Endothelial cell (in vitro differentiated cells): Measurements from ENCODE around the gene NDUFA5. TPM values are rescaled to one million over a fixed set of nuclear protein-coding genes. Genes with fewer than 3 reads are reported as not detected.

Experiments
- DNase-seq: peaks from one replicate; pipeline ENCODE4 v3.0.0; 2021; ENCODE audit warnings: low spot score
- H3K27ac Mint-ChIP-seq: one replicate; pipeline ENCODE4 v1.8.0; 2021; ENCODE audit warnings: mixed read lengths, inconsistent platforms; ENCODE audit not compliant: unreplicated experiment
- H3K27me3 Mint-ChIP-seq: one replicate; pipeline ENCODE4 v1.8.0; 2021; ENCODE audit warnings: mild to moderate bottlenecking, moderate library complexity, mixed read lengths, inconsistent platforms; ENCODE audit not compliant: unreplicated experiment
- H3K36me3 Mint-ChIP-seq: one replicate; pipeline ENCODE4 v1.8.0; 2021; ENCODE audit warnings: mild to moderate bottlenecking, low read depth, mixed read lengths, inconsistent platforms; ENCODE audit not compliant: unreplicated experiment
- H3K4me1 Mint-ChIP-seq: one replicate; pipeline ENCODE4 v1.8.0; 2021; ENCODE audit warnings: mild to moderate bottlenecking, mixed read lengths, inconsistent platforms; ENCODE audit not compliant: unreplicated experiment
- H3K4me3 Mint-ChIP-seq: one replicate; pipeline ENCODE4 v1.8.0; 2021; ENCODE audit warnings: mild to moderate bottlenecking, mixed read lengths, inconsistent platforms; ENCODE audit not compliant: unreplicated experiment
- H3K9me3 Mint-ChIP-seq: one replicate; pipeline ENCODE4 v1.8.0; 2021; ENCODE audit warnings: mixed read lengths, inconsistent platforms; ENCODE audit not compliant: unreplicated experiment
- total RNA-seq: library from RNA; stranded (reverse); fragmentation: NEBNext Ultra II Directional; extraction: Animal tissue kit (Norgen Biotek cat#: 25700); gene quantifications from one replicate; pipeline ENCODE4 v1.2.1, GENCODE V29; 2021; ENCODE audit not compliant: unreplicated experiment
- TF ChIP-seq, protein P1 (sequence below): fragments of 200-600 bp; sonication (generic); IDR thresholded peaks from one replicate; pipeline ENCODE4 v1.5.0; 2021; ENCODE audit warnings: antibody characterized with exemption; ENCODE audit not compliant: unreplicated experiment

The NDUFA5 gene
- total RNA-seq, 1 donor from 2014 or later = 45.8 TPM

DNA sequence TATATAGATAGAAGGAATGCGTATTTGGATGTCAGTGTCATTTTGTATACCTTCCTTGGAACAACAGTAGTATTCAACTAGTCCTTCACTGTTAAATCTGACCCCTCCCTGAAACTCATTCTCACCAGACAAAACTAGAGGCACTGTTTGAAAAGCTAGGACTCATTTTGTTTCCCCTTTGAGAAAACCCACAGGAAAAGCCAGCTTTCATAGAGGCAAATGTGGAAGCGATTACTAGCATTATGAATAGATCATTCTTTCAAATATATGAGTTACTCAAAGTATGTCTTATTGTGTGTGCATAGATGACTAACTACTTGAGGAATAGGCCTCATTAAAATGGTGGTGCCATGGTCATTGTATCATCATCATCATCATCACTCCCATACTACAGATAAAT is 42.1 kb upstream of the NDUFA5 start:
- Mint-ChIP-seq H3K36me3 (peaks cover 3% of the 10 kb centered on the region), H3K9me3 (no peaks in the 10 kb centered on the region), H3K27ac (no peak overlapping the region), H3K27me3 (no peaks in the 10 kb centered on the region), H3K4me3 (no peak overlapping the region), H3K4me1 (peaks cover 6% of the 10 kb centered on the region)
- TF ChIP-seq, protein P1, sequence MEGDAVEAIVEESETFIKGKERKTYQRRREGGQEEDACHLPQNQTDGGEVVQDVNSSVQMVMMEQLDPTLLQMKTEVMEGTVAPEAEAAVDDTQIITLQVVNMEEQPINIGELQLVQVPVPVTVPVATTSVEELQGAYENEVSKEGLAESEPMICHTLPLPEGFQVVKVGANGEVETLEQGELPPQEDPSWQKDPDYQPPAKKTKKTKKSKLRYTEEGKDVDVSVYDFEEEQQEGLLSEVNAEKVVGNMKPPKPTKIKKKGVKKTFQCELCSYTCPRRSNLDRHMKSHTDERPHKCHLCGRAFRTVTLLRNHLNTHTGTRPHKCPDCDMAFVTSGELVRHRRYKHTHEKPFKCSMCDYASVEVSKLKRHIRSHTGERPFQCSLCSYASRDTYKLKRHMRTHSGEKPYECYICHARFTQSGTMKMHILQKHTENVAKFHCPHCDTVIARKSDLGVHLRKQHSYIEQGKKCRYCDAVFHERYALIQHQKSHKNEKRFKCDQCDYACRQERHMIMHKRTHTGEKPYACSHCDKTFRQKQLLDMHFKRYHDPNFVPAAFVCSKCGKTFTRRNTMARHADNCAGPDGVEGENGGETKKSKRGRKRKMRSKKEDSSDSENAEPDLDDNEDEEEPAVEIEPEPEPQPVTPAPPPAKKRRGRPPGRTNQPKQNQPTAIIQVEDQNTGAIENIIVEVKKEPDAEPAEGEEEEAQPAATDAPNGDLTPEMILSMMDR = no peak
- no peak for DNase-seq

DNA sequence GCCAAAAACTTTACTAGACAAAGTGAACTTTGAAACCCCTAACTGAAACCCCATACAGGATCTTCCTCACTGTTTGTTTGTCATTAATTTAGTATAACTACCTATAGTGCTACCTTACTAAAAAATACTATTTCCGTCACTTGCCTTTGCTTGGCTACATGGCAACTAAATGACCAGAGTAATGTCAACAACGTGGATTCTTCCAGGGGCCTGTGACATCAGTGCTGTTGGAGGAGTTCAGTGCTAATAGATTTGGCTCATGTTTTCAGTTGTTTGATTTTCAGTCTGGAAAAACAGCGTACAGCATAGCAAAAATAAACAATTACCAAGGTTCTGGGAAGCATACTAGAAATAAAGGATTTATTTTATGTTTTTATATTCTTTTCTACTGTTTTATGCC is 41.0 kb upstream of the NDUFA5 start:
- Mint-ChIP-seq H3K9me3 (no peaks in the 10 kb centered on the region), H3K4me1 (peaks cover 6% of the 10 kb centered on the region), H3K27me3 (no peaks in the 10 kb centered on the region), H3K4me3 (no peak overlapping the region), H3K36me3 (peaks cover 3% of the 10 kb centered on the region), H3K27ac (no peak overlapping the region)
- TF ChIP-seq, protein P1 = no peak
- no peak for DNase-seq

DNA sequence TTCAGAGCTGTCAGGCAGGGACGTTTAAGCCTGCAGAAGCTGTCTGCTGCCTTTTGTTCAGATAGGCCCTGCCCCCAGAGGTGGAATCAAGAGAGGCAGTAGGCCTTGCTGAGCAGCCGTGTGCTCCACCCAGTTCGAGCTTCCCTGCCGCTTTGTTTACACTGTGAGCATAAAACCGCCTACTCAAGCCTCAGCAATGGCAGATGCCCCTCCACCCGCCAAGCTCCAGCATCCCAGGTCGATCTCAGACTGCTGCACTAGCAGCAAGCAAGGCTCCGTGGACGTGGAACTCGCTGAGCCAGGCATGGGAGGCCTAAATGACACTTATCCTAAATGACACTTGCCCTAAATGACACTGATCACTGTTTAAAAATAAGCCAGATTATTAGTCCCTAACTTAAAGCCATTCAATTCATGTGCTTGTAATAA is 37.2 kb upstream of the NDUFA5 start:
- peak; percentile 12 for DNase-seq
- no peak overlapping the region for H3K4me3 Mint-ChIP-seq

DNA sequence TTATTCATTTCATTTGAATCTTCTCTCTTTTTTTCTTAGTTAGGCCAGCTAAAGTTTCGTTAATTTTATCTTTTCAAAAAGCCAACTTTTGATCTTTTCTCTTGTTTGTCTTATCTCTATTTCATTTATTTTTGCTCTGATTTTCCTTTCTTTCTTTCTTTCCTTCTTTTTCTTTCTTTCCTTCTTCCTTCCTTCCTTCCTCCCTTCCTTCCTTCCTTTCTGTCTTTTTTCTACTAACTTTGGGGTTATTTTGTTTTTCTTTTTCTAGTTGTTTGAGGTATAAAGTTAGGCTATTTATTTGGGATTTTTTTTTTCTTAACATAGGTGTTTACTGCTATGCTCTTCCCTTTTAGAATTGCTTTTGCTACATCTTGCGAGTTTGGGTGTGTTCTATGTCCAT is 30.8 kb upstream of the NDUFA5 start:
- Mint-ChIP-seq H3K27ac (no peak overlapping the region), H3K4me3 (no peak overlapping the region), H3K4me1 (no peaks in the 10 kb centered on the region), H3K36me3 (no peaks in the 10 kb centered on the region), H3K27me3 (no peaks in the 10 kb centered on the region), H3K9me3 (no peaks in the 10 kb centered on the region)
- TF ChIP-seq, protein P1 = no peak
- no peak for DNase-seq

More for the DNA sequence above, 37.2 kb upstream of the NDUFA5 start:
- Mint-ChIP-seq H3K9me3 (no peaks in the 10 kb centered on the region), H3K27me3 (no peaks in the 10 kb centered on the region), H3K36me3 (peaks cover 3% of the 10 kb centered on the region), H3K27ac (no peak overlapping the region), H3K4me1 (peaks cover 6% of the 10 kb centered on the region)
- TF ChIP-seq, protein P1 = no peak

DNA sequence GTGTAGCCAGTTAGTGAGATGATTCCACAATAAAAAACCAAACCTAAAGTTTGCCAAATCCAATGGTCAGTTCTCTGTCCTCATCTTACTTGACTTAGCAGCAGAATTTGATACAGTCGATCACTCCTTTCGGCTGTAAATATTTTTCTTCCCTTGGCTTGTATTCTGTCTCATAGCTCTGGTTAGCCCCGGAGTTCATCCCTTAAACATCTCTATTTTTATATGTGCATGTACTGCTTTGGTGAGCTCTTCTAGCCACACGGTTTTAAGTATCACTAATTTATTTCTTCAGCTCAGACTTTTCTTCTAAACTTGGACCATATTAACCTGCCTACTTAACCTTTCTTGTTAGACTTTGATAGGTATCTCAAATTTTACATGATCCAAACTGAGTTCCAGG is 26.2 kb upstream of the NDUFA5 start:
- Mint-ChIP-seq H3K27me3 (no peaks in the 10 kb centered on the region), H3K27ac (no peak overlapping the region)

More for the DNA sequence above, 26.2 kb upstream of the NDUFA5 start:
- DNase-seq = no peak
- no peaks in the 10 kb centered on the region for H3K9me3 Mint-ChIP-seq
- no peaks in the 10 kb centered on the region for H3K36me3 Mint-ChIP-seq
- peaks cover 4% of the 10 kb centered on the region for H3K4me1 Mint-ChIP-seq
- H3K4me3 Mint-ChIP-seq = no peak overlapping the region
- TF ChIP-seq, protein P1 = no peak
